Colon (tissue), 2 donors: Measurements from ENCODE around the gene MYBL2.

Experiments
- FAIRE-seq: peaks from 2 replicates; lab custom pipeline; 2012; peaks lifted over from hg19 to GRCh38; lab: Jason Lieb, UNC
- donor health status: control.
- donor health status: control.

Gene MYBL2

DNA sequence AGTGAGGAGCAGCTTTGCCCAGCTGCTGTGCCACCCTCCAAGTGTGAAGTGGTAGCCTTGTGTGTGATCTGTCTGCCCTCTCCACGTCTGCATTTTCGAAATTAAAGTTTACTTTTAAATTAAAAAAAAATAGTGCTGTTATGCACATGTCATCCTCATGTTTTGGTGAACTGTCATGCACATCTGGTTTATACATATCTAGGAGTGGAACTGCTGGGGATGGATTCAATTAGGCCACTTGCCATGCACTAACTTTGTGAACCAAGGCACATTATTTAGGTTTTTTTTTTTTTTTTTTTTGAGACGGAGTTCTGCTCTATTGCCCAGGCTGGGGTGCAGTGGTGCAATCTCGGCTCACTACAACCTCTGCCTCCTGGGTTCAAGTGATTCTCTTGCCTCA is 56.3 kb downstream of the MYBL2 start:
- FAIRE-seq, result no peak

DNA sequence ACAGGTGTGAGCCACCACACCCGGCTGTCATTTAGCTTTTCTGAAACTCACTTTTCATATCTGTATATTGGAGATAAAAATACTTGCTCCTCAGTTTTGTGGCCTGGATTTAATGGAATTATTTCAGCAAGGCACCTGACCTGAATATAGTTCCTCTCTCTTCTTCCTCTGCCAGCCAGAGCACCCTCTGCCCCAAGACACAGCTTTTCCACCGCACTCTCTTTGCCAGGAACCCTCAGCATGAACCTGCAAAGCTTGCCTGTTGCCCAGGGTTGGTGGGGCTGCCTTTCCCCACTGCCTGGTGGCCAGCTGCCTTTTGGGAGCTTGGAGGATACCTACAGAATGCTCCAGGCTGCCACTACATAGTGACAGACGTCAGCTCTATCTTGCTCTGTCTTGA is 56.8 kb downstream of the MYBL2 start:
- no peak for FAIRE-seq

DNA sequence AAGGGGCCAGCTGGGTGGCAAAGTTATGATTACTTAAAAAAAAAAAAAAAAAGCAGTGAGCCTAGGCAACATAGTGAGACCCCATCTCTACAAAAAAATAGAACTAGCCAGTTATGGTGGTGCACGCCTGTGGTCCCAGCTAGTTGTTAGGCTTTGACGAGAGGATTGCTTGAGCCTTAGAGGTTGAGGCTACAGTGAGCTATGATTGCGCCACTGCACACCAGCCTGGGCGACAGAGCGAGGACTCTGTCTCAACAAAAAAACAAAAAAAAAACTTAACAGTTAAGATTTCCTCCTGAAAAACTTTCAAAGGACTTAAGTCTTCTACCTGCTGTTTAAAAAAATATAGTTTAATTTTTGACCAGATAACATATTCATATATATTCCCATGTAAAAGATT is 57.5 kb downstream of the MYBL2 start:
- FAIRE-seq, result no peak

DNA sequence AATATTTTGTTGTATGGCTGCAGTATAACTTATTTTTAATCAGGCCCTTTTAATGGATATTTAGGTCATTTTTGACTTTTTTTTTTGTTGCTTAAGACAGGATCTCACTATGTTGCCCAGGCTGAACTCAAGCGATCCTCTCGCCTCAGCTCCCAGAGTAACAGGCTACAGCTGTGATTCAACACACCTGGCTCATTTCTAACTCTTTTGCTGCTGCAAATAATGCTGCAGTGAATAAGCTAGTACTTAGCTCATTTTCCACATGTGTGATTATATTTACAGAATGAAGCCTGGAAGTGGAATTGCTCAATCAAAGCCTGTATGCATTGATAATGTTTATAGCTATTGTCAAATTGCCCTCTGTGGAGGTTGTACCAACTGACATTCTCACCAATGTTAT is 58.8 kb downstream of the MYBL2 start:
- FAIRE-seq, result no peak

DNA sequence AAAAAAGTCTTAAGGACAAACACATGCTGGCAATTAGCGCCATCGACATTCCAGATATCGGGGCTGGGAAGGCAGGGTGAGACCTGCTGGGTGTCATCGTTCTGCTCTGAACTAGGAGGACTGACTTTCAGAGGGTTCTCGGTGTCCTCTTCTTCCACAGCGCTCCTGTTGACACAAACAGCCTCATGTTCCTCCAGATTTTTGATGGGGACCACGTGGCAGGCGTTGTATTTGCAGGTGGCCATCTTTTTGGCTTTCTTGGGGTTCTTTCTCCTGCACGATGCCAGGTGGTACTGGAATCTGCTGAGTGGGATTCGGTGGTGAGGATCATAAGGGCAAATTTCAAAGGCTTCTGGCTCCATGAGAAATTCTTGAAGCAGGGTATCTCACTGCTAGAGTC is 59.4 kb downstream of the MYBL2 start:
- FAIRE-seq, result no peak

DNA sequence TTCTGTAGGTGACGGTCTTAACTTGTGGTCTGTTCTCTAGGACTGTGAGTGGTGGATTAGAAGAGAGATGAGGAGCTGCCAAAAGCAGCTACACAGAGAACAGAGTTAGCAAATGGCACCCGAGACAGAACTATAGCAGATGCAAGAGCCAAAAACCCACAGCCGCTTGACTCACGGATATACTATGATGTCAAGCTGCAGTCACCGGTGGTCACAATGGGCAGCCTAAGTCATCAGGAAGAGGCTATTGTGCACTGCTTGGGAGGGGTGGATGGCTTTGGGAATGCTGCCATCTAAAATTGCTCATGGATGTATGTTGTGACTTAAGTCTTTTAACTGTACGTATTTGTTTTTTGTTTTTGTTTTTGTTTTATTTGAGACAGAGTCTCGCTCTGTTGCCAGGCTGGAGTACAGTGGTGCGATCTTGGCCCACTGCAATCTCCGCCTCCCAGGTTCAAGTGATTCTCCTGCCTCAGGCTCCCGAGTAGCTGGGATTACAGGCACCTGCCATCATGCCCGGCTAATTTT is 60.0 kb downstream of the MYBL2 start, which contains the start of gene GTSF1L:
TSS of gene GTSF1L (minus strand) at position 192 of the 528 bp plus-strand sequence. CDS start 308 bp downstream, outside the sequence.
- FAIRE-seq, result no peak

DNA sequence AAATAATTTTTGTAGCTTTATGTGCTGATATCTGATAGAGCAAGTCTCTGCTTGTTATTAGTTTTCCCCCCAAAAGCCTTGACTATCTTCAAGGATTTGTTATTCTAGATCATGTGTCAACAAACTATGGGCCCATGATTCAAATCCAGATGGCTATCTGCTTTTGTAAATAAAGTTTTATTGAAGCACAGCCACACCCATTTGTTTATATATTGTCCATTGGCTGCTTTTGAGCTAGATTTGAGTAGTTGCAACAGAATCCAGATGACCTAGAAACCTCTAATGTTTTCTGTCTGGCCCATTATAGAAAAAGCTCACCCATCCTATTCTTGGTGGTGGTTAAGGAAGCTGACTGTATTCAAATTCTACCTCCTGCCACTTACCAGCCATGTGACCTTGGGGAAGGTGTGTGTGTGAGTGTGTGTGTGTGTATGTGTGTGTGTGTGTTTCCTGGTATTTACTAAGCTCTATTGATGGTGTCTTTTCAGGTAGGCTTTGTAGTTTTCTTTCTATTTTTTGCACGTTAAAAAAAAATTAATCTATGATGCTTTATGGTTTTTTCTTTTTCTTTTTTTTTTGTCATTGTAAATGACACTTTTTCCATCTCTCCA is 61.2 kb downstream of the MYBL2 start:
- FAIRE-seq, result no peak

DNA sequence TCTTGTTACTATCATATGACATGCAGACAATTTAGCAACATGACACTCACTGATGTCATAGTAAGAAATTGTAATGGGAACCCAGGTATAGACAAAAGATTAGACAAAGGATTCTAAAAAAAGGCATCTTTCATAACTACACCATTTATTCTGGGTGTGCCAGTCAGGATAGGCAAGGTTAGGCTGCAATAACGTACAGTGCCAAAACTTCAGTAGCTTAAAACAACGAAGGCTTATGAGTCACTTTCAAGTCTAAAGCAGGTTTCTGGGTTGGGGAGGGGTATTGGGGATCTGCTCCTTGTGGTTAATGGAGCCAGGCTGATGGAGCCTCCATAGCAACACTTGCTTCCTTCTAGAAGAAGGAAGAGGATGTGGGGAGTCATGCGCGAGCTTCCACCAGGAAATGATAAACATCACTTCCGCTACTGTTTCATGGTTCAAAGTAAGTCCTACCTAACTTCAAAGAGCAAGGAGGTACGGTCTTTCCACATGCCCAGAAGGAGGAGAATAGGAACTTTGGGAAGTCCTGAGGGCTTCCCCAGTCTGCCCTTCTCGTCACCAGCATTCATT is 61.9 kb downstream of the MYBL2 start:
- FAIRE-seq, result no peak

DNA sequence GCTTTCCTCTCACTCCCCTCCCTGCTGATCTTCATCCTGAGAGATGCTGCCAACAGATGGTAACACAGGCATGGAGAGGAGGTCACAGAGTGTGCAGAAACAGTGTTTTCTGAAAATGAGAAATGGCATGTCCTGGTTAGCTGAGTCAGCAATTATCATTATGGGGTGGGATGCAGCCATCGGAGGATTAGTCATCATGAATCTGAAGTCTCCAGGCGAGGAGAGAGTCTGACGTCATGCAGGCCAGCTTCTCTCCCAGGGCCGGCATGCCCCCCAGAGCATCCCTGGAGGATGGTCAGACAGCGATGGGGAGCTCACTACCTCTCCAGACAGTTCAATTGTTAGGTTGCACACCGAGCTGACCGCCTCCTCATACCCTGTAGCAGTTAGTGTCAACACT is 64.6 kb downstream of the MYBL2 start:
- FAIRE-seq, result no peak

DNA sequence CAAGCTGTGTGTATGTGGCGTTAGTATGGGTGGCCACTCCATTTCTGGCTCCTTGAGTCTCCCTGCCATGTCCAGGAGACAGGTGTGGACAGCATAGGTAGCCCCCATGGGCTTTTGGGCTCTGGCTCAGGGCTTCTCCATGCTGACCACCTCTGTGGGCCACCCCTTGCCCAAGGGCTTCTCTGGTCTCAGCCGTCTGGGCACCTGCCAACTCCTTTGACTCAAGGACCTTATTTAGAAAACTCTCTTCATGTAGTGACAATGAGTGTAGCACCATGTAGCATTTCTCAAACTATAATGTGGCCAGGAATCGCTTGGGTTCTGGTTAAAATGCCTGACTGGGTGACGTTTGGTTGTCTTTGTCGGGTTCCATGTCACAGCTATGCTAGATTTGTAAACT is 65.0 kb downstream of the MYBL2 start:
- FAIRE-seq, result no peak

DNA sequence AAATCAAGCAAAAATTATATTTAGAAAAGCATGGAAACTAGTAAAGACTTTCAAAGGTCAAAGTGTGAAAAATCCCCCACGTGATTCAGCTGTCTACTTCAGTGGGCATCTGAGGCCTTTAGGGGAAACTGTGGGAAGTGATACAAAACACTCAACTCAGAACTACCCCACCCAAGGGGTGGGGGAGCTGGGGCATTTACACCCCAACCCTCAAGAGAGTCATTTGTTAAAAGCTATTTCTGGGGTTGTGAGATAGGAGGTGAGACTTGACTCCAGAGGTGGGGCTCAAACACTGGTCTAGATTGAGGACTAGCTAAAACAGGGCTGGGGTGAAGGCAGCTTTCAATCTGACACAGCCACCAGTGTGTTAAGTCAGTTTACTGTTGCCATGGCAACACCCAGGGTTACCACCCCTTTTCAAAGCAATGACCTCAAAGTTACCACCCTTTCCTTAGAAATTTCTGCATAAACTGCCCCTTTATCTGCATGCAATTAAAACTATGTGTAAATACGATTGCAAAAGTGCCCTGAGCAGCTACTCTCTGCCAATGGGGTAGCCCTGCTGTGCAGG is 69.8 kb downstream of the MYBL2 start:
- FAIRE-seq, result no peak

DNA sequence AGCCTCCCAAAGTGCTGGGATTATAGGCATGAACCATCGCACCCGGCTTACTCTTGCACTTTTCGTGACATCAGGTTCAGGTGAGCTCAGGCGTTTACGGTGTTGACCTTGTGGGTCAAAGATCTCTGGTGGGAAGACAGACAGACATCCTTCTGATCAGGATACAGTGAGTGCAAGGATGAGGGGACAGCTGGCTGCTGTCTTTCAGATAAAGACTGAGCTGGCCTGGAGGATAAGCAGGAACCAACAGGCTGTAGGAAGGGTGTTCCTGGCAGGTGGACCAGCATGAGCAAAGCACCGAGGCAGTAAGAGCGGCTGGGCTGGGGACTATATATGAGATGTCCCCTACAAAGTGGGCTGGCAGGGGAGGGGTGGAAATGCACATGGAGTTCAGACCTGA is 71.0 kb downstream of the MYBL2 start:
- no peak for FAIRE-seq

DNA sequence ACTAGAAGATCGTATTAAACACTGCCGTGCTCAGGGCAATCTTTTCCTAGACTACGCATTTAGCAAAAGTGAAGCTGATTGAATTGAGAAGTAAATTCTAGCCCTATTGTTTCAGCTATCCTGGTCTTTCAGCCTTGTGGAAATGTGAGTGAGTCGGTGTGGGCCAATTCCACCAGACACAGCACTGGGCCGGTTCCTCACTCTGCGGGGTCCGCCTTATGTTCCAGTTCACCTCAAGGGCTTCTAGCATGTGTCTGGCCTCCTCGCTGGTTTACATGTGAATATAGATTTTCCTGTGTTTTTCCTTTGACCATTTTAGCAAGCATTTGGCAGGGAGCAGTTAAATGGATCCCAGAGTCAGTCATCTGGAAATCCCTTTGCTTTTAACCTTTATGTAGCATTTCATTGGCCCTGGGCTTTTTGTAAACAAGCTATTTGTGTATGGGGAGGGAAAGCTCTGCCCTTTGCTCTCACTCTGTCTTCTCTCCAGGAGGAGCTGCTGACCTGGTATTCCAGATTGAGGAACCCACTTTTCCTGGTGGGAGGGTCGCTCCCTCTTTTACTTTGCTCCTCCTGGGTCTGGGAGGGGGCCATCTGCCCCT is 72.3 kb downstream of the MYBL2 start:
- no peak for FAIRE-seq

DNA sequence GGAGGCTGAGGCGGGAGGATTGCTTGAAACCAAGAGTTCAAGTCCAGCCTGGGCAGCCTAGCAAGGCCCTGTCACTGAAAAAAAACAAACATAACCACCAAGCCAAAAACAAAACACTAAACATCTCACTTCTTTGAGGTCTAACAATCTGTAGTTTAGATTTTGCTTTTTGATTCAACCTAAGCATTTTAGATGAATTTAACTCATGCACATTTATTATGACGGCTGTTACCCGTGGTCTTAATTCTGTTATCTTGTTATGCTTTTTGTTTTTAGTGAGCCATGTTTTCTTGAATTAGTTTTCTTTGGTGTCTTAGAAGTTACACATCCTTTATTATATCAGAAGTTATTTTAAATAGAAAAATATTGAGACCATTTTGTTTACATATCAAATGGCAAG is 73.7 kb downstream of the MYBL2 start:
- no peak for FAIRE-seq

DNA sequence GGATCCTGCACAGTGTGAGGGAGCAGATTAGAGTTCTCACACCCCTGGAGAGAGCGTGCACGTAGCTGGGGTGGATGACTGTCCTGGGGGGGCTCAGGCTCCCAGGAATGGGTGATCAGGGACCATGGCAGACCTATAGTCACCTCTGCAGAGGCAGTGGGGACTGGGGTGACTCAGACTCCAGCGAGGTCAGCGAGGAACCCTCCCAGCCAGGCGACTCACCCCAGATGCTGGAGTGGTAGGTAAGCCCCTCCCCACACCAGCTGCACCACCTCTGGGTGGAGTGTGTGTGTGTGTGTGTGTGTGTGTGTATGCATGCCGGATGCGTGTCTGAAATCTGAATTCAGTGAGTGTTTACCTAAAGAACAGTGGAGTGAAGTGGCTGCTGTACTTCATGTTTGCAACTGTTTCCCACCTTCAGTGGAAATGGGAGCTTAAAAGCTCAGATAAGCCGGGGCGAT is 77.3 kb downstream of the MYBL2 start:
- no peak for FAIRE-seq

DNA sequence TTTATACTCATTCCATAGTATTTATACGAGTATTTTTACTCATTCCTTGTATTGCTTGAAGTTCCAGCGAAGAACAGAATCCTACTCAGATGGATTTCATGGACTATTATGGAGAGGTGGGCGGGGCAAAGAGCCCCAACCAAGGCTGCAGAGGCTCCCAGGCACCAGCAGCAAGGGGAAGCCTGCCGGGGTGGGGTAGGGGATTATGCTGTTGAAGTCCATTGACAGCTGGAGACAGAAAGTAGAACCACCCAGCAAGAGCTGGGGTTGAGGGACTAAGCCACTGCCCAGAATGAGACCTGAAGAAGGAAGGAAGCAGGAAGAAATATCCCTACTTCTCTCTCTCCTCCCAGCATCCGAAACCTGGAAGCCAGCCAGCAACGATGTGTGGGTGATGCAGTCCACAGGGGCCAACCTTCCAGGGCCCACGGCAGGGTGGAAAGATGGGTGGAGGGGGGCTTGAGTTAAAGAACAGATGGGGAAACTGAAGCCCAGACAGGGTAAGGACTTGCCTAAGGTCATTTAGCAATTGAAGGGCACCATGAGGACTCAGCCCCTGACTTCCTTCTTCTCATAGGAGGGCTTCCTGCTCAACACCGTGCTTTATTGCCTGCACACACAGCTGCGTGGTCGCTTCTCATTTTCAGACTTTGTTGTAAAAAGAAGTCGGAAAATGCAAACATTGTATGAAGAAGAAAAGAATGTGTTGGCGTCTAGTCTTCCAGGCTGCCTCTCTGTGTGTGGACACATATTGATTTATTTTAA is 78.2 kb downstream of the MYBL2 start:
- no peak for FAIRE-seq

DNA sequence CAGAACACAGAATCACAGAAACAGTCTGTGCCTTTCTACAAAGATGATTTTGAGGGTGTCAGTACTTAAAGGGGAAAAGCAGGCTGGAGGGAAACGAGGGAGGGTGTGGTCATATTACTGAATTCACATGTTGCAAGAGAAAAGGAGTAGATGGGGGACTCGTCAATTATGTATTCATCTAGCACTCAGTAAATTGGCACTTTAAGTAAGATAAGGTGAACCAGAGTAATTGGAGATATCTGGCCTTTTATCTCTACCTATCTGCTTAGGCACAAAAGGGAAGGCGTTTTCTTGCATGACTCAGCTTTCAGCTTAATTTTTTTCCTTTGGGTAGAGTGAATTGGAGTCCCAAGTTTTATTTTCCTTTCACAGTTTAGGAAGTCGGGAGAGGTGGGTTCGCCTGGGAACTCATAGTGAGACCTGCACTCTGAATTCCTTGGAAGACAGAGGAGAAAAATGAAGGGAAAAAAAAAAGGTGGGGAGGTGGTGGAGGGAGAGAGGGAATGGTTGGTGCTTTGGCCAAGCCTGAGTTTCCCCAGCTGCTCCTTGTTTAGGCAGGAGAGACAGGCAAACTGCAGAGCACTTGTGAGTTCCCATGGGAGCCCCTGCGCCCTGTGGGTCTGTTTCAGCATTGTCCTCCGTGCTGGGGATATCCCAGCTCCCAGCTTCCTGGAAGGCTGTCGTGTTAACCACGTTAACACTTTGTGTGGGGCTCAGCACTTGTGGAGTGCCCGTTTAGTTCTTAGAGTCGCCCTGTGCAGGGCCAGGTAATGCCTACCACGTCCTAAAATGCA is 79.6 kb downstream of the MYBL2 start:
- FAIRE-seq, result no peak

DNA sequence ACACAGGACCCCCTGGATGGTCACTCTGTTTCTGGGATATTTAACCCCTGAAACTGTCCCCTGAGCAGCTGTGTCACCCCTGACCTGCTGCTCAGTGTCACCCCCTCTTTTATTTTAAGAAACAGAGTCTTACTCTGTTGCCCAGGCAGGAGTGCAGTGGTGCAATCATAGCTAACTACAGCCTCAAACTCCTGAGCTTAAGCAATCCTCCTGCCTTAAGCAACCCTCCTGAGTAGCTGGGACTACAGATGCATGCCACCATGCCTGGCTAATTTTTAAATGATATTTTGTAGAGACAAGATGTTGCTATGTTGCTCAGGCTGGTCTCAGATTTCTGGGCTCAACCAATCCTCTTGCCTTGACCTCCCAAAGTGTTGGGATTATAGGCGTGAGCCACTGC is 81.4 kb downstream of the MYBL2 start:
- FAIRE-seq, result no peak

DNA sequence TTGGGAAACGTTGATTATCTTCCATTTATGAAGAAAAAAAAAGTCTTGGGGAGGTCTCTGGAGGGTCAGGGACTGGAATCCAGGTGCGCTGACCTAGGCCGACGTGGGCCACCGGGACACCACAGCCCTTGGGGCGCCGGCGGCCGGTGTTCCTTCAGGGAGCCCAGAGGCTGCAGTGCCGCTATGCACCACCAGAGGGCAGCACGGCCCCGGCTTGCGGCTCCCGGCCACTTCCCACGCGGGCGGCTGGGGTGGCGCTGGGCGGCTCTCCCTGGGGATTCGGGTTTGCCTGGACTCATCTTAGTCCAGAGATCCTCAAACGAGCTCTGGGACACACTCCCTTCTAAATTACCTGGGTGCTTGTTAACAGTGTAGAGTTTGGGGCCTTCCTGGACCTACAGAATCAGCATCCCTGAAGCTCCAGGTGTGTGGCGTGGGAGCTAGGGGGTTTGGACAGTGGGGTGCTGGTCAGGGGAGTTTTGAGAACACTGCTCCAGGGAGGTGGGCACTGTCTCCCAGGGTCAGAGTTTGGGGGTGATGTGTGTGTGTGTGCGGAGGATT is 82.9 kb downstream of the MYBL2 start:
- no peak for FAIRE-seq

DNA sequence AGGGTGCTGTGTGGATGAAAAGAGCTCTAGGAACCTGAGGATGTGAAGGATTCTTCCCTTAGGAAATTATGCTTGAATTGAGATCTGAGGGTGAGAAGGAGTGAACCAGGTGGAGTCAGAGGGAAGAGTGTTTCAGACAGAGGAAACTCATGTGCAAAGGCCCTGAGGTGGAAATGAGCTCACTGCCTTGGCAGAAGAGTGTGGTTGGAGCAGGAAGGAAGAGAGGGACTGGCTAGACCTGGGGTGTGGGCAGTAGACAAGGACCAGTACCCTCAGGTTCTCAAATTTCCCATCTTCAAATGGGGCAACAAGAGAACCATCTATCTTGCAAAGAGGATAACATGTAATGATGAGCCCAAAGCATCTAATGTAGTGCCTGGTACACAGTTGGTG is 83.9 kb downstream of the MYBL2 start:
- FAIRE-seq, result no peak
